Breast epithelium (tissue), 3 donors: ENCODE data around the gene CCDC102B.

ENCODE experiments used
- CTCF ChIP-seq, 3 donors: fragments of 450-650 bp; IDR thresholded peaks; one replicate each; pipeline ENCODE4 v1.5.1; 2016 to 2017; ENCODE audit warnings: antibody characterized with exemption in 3 of 3, mild to moderate bottlenecking in 3 of 3, moderate library complexity in 3 of 3
- POLR2A ChIP-seq: fragments of 450-650 bp; IDR thresholded peaks from one replicate; pipeline ENCODE4 v1.6.1; 2016; ENCODE audit warnings: antibody characterized with exemption, mild to moderate bottlenecking, moderate library complexity
- POLR2AphosphoS5 ChIP-seq, 3 donors: sonication (generic); formaldehyde crosslinking; IDR thresholded peaks; one replicate each; pipeline ENCODE4 v1.6.1; 2017; ENCODE audit warnings: antibody characterized with exemption in 3 of 3

GRCh38 chr18:68916734-68917133 is 118.9 kb downstream of the CCDC102B start:
- no peak for TF ChIP-seq CTCF (IDR thresholded peaks at IDR 0.05)
- no peak for TF ChIP-seq POLR2A
- TF ChIP-seq POLR2AphosphoS5 (IDR thresholded peaks at IDR 0.05) = no peak
